Measurements from ENCODE around the gene DIAPH1.

Gene DIAPH1

DNA sequence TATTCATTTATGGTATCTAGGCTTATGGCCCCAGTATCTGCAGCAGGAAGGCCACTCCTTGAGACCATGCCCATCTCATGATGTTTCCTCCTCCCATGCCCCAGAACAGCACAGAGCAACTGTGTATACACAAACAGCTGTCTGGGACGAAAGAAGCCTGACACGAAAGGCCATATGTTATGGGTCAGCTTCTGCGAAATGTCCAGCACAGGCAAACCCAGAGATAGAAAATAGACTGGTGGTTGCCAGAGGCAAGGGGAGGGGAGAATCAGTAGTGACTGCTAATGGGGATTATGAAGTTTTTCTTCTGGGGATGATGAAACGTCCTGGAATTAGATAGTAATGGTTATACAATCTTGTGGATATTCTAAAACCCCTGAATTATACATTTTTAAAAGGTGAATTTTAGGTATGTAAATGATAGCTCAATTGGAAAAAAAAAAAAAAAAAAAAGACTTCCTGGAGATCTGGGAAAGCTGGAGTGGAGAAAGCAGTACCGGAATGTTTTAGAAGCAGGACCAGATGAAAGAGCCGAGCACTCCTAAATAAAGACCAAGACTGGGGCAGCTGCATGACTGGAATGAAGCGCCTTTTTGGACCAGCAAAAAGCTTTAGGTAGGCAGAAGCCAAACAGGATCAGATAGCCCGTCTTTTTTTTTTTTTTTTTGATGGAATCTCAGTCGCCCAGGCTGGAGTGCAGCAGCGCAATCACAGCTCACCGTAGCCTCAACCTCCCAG is 100.8 kb downstream of the DIAPH1 start:
- no peak for DNase-seq

DNA sequence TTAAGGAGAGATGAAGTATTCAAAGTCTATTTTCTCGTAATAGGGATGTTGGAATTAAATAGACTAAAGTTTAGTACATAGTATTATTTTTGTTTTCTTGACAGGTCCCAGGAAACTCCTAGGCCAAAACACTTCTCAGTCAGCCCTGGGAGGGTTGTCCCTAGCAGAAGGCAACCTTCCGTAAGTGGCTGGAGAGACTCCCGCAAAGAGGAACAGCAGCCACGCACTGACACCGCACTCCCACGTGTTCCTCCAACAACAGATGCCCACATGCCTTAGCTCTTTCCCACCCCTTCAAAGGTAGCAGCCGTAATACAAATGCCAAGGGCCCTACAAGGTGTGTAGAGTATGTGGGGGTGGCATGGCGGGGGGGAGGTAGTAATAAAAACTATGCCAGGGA is 101.5 kb downstream of the DIAPH1 start:
- no peak for DNase-seq

DNA sequence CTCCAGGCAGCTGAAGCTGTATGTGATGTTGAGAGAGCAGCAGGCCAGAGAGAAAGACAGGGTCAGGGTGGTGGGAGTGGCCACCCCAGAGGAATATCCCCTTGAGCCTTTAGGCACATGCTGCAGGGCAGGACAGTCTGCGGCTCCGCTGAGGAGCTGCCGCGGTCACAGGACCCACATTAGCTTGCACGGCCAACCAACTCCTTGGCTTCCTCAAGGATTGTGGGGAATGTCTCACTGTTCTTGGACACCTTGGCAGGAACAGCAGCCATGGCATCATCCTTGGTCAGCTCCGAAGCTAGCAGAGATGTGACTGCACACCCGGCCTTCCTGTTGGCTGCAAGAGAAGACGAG is 102.2 kb downstream of the DIAPH1 start:
- no peak for DNase-seq

DNA sequence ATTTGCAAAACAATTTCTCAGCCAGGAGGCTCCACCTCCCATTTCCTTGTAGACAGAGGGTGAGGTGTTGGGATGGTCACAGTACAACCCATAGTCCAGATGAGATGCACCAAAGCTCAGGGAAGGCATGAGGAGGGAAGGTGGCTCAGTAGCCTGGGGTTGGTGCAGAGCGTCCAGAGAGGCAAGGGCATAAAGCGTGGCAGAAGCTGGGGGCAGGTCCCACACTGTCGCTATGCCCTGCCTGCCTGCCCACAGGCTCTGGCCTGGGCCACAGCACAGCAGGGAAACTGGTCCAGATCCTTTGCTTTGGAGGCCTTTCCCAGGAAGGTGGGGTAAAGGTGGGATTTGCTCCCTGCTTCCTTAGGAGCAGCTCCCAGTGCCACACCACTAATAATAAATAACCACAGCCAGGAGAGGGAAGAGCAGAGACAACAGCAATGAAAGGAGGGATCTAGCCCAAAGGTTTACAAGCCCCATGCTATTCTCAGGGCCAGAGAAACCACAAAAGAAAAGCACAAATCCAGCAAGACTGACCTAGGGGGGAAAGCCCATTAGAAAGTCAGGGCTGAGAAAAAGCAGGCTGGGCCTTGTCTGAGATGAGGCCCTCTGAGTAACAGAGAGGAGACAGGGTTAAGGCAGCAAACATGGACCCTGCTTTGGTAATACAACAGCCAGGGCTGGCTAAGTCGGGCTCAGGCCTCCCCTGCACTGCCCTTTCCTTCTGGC is 102.7 kb downstream of the DIAPH1 start:
- DNase-seq, result no peak

DNA sequence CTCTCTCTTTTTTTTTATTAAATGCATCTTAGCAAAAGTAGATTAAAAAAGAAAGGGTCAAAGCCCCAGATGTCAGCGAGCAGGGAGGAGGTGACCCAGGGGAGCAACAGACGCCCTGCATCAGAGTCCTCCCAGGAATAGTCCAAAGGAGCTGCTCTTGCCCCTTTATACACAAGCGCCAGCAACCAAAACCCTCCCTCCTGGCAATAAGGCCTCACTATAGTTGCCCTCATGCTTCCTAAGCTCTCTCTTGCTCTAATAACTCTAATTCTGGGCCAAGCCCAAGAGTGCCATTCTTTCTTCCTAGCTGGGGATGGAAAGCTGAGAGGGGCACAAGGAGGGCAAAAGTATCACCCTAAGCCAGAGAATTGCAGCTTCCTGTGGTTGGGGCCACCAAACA is 103.7 kb downstream of the DIAPH1 start:
- no peak for DNase-seq

DNA sequence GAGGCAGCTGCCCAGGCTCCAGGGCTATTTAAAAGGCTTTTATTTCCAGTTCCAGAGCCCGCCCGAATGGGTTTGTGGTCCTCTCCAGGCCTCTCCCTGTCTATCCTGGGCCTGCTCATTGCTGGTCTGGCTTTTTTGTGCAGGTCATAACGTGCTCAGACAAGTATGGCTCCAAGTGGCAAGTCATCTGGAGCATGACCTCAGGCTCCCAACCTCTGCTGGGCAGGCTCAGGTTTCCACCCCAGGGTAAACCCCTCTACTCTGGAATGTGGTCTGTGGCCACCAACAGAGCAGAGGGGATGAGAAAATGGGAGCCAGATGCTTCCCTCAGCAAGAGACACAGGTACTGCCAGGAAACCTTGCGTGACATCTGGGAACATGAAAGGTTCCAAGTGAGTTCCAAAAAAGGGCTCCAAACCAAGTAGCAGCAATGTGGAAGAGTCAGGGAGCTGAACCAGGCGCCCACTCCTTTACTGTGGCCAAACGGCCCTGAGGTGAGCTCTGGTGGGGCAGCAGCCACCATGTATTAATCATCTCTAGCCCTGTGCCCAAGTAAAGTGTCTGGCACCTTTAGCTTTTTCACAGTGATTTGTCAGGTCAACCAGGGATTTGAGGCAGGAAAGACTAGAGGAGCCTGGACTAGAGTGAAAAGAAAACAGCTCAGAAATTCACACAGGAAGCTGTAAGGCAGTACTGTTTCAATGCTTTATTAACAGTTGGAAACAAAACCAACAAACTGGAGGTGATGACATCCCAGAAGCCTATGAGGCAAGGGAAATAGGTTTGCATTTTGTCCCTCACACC is 104.3 kb downstream of the DIAPH1 start:
- no peak for DNase-seq

DNA sequence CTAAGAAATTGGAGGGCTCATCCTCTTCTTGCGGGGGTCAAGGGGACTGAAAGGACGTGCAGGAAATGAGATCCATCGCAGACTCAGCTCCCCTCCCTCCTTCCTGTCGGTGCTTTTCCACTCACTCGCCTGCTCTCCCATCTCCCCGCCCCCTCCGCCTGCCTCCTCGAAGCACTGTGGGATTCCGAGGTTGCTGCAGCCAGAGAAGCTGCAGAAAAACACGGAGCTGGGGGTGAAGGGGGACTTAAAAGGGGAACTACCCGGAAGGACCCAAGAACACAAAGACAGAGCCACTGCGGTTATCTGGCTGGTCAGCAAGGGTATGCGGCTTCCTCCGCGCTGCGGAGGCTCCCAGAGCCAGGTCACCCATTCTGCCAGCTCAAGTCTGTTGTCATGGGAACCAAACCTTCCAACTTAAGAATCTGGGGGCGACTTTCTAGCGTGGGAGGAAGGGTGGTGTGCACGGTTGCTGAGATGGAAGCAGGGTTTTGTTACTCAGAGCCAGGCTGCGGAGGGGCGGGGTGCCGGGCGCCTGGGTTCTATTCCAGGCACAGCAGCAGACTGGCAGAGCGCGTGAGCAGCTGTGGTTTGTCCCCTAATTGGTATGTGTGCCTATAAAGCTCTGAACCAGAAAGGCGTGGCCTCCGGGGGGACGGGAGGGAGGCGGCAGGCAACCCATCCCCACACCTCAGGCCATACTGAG is 105.0 kb downstream of the DIAPH1 start:
- peak; percentile 78 for DNase-seq

DNA sequence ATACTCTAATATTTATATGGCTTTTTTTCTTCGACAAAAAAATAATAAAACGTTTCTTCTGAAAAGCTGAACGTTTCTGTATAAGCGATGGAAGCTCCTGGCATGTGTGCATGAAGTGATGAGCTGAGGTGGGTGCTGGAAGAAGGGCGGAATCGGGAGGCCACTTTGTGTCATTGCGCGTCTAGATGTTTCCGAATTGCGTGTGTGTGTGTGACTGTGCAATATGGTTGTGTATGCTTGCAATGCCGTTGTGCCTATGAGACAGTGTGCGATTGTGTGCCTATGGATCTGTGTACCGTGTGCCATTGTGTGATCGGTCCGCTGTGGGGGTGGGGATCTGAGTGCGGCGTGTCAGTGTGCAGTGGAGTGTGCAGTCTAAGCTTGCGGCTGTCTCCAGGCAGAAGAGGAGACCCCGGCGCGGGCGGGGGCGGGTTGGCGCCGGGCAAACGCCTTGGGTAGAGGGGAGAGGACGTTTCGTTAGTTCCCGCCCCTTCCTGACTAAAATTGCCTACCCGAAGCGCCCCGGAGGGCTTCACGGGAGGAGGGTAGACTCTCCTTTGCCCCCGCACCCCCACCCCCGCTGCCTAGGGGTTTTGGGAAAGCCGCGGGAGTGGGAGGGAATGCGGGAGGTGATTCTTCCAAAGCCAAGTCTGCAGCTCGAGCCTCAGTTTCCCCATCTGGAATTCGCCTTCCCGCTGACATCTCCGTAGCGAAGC is 105.7 kb downstream of the DIAPH1 start:
- peak; percentile 42 for DNase-seq

DNA sequence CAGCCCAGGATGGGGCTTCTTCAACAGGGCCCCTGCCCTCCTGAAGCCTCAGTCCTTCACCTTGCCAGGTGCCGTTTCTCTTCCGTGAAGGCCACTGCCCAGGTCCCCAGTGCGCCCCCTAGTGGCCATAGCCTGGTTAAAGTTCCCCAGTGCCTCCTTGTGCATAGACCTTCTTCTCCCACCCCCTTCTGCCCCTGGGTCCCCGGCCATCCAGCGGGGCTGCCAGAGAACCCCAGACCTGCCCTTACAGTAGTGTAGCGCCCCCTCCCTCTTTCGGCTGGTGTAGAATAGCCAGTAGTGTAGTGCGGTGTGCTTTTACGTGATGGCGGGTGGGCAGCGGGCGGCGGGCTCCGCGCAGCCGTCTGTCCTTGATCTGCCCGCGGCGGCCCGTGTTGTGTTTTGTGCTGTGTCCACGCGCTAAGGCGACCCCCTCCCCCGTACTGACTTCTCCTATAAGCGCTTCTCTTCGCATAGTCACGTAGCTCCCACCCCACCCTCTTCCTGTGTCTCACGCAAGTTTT is 106.3 kb downstream of the DIAPH1 start:
- DNase-seq, result peak; percentile 86

DNA sequence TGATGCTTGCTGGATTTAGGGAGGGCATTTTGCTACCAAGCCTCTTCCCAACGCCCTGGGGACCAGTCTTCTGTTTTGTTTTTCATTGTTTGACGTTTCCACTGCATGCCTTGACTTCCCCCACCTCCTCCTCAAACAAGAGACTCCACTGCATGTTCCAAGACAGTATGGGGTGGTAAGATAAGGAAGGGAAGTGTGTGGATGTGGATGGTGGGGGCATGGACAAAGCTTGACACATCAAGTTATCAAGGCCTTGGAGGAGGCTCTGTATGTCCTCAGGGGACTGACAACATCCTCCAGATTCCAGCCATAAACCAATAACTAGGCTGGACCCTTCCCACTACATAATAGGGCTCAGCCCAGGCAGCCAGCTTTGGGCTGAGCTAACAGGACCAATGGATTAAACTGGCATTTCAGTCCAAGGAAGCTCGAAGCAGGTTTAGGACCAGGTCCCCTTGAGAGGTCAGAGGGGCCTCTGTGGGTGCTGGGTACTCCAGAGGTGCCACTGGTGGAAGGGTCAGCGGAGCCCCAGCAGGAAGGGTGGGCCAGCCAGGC is 107.0 kb downstream of the DIAPH1 start:
- DNase-seq, result no peak

DNA sequence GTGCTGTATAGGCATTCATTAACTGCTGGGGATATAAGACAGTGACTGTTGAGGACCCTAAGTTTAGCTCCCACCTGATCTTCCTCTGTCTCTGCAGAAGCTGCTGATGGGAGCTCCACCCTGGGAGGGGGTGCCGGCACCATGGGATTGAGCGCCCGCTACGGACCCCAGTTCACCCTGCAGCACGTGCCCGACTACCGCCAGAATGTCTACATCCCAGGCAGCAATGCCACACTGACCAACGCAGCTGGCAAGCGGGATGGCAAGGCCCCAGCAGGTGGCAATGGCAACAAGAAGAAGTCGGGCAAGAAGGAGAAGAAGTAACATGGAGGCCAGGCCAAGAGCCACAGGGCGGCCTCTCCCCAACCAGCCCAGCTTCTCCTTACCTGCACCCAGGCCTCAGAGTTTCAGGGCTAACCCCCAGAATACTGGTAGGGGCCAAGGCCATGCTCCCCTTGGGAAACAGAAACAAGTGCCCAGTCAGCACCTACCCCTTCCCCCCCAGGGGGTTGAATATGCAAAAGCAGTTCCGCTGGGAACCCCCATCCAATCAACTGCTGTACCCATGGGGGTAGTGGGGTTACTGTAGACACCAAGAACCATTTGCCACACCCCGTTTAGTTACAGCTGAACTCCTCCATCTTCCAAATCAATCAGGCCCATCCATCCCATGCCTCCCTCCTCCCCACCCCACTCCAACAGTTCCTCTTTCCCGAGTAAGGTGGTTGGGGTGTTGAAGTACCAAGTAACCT is 107.8 kb downstream of the DIAPH1 start:
- DNase-seq, result no peak

DNA sequence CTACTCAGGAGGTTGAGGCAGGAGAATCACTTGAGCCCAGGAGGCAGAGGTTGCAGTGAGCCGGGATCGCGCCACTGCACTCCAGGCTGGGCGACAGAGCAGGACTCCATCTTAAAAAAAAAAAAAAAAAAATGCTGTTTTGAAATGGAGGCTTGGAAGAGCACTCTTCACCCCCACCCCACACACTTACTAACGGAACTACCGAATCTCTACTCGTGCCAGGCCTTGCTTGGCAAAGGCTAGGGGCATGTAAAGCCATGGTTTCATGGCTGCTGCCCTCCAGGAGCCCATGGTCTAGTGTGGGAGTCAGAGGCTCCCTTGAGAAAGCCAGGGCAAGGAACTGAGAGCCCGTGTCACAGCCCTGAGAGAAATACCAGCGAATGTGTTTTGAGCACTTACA is 108.6 kb downstream of the DIAPH1 start:
- no peak for DNase-seq

DNA sequence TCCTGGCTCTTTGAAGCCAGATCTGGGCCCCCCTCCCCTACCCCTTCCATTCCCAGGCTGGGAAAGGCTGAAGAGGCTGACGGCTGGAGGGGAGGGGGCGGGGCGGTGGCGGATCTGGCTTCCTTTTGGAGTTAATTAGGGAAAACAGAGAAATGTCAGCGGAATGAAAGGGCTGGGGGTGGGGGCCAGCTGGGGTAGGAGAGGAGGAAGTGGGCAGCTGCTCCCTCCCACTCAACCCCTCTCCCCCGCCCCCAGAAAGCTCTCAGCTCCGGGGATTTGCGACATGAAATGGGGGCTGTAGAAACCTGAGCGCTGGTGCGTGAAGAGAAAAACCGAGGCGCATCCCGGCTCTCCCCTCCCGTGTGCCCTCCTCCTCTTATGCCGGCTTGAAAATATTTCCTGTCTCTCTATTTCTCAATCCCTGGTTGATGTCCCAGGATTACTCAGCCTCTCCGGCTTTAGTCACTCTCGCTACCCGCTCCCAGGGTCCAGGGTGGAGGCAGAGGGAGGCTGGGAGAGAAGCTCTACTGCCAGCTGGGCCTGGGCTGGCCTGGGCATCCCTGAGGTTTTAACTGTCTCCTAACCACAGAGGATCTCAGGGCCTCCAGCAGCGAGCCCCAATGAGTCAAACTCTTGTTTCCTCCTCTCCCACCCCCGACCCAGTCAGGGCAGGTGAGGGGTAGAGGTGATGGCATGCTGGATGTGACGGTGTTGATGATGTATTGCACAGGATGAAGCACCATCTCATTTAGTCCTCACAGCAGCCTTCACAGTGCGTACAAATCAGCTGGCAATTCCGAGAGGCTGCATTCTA is 109.8 kb downstream of the DIAPH1 start:
- DNase-seq, result no peak

DNA sequence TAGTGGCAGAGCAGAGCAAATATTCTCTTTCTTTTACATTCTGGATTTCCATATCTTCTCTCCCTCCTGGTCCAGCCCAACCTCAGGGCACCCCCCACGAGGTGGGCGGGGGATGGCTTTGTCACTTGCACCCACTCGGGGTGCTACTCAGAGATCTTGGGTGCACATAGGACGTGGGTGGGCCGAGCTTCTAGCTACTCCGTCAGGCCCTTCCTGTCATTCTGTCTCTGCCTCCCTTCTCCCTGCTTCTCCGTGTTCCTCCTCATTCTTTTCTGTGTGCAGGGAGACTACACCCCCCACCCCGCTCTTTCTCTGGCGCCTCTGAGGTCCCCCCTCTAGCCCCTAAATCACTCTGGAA is 110.4 kb downstream of the DIAPH1 start:
- no peak for DNase-seq

DNA sequence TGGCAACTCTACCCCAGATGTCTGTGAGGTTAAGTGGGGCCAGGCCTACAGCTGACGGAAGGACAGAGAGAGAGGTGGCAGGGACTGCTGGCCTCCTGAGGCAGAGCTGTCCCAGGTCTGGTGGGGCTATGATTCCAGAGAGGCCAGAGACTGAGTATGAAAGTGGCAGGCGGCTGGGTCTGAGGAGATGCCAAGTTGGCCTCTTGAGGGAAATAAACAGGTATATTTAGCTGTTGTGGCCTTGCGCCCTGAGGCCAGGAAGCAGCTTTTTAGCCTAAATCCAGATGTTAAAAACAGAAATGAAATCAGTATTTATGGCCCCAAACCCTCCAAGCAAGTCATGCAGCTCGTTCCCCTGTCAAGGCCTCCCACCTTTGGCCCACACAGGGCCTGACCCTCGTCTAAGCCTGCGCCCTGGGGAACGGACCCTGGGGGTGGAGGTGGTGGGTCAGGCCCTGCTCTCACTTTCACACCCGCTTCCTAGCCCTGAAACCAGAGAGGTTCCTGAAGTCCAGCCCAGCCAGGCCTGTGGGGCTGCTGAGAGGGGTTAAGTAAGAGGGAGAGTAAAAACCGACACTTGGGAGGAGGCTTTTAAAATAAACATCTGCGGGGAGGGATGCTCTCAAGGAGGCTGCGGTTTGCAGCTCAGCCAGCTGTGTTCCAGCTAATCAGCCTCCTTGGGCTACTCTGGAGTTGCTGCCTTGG is 111.3 kb downstream of the DIAPH1 start:
- no peak for DNase-seq

DNA sequence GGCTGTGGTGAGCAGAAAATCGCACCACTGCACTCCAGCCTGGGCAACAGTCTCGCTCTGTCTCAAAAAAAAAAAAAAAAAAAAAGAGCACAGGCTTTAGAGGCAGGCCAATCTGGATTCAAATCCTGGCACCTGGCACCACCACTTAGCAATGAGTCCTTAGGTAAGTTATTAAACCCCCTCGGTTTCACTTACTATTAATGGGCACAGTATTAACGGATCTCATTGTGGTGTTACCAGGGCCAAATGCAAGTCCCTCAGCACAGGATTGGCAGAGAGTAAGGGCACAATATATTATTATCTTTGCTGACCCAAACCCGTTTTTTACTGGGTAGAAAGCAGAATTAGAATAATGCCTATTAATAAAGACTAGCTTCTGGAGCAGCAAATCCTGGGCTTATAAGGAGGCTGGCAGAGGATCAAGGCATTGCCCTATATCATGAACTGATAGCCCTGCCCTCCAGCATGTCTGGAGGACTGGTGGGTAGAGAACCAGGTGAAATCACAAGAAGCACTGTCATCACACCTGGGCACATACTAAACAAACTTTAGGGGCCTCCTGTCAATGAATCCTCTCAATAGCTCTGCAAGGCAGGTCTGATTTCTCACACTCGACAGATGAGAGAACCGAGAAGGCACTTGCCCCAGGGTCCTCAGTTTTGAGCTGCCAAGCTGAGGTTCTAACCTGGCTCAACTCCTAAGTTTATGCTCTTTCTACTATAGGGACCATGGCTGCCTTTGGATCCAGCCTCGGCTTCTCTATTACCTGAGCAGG is 112.2 kb downstream of the DIAPH1 start:
- no peak for DNase-seq

DNA sequence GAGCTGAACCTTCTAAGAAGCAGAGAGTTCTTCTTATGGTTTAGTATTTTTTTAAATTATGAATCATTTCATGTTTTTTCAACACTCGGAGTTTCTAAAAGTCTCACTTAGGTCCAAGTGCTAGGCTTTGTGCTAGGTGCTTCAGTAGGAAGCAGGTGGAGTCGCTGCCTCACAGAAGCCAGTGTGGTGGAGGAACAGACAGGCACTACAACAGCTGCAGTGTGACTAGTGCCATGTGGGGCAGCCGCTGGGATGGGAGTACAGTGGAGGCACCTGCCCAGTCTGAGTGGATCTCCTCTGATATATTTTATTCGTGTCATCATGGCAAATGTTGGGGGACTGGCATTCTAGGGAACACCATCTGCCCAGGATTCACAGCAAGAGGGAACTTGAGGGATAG is 114.6 kb downstream of the DIAPH1 start:
- DNase-seq, result no peak

DNA sequence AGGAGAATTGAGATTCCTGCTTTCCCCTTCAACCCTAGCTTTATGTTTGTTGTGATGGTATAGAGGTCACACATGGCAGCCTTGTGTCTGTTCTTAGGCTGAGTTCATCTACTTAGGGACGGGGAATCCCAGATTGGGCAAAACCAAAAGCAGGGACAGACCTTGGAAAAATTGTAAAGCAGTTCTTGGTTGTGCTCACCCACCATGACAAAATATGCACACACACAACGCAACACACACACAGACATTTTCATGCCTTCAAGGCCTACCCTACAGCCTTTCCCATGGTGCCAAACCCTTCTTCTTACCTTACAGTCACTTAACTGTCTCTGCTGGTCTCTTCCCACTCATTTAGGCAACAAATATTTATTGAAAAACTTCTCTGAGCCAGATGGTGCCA is 115.1 kb downstream of the DIAPH1 start:
- no peak for DNase-seq

DNA sequence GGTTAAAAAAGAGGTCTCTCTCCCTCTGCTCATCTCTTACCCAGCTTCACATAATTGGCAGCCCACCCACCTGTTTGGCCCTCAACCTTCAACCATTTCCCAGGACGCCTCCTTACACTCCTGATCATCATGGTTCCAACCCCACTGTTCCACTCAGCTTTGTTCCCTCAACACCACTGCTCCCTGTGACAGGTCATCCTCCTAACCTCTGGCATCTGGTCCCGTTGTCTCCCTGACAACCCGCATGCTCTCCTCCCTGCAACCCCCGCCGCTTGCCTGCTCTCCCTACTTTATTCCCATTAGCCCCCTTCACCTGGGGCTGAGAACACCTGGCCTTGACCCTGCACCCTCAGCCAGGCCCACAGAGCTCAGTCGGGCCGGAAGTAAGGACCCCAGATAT is 117.0 kb downstream of the DIAPH1 start:
- DNase-seq, result no peak

Data from stimulated activated CD4-positive, alpha-beta T cell treated with anti-CD3 and anti-CD28 coated beads, Interleukin-4, amount 100 ng/mL, for 24 hours (primary cell).